HepG2 (cell line): ENCODE data around the gene MAP3K2. TPM values are rescaled to one million over a fixed set of nuclear protein-coding genes. Genes with fewer than 3 reads are reported as not detected.

Experiments used
- ARNT ChIP-seq: fragments of 450-650 bp; IDR thresholded peaks from 2 replicates; pipeline ENCODE4 v1.6.1; 2017
- ATAD3A ChIP-seq: sonication (generic); formaldehyde crosslinking; IDR thresholded peaks from 2 replicates; pipeline ENCODE4 v1.4.0; 2020; ENCODE audit warnings: missing genetic modification reagents
- BORCS8-MEF2B ChIP-seq: sonication (generic); formaldehyde crosslinking; IDR thresholded peaks from 2 replicates; pipeline ENCODE4 v1.8.0; 2022; ENCODE audit warnings: mild to moderate bottlenecking, missing genetic modification reagents
- EEA1 ChIP-seq: sonication (generic); formaldehyde crosslinking; IDR thresholded peaks from 2 replicates; pipeline ENCODE4 v1.5.1; 2020; ENCODE audit warnings: mild to moderate bottlenecking, missing genetic modification reagents, borderline replicate concordance
- HMG20B ChIP-seq: conservative IDR thresholded peaks from 2 replicates; pipeline ENCODE4 v1.6.1; 2016; ENCODE audit warnings: missing genetic modification reagents, missing compliant biosample characterization
- HOMEZ ChIP-seq: IDR thresholded peaks from 2 replicates; pipeline ENCODE4 v1.6.1; 2016; ENCODE audit warnings: low read depth
- KLF15 ChIP-seq: sonication (generic); formaldehyde crosslinking; IDR thresholded peaks from 2 replicates; pipeline ENCODE4 v1.8.1; 2023; ENCODE audit warnings: borderline replicate concordance, mild to moderate bottlenecking, inconsistent platforms, missing genetic modification reagents, mixed read lengths
- NFKBIZ ChIP-seq: IDR thresholded peaks from 2 replicates; pipeline ENCODE4 v1.6.1; 2018; ENCODE audit warnings: missing genetic modification reagents, missing compliant biosample characterization
- RCOR2 ChIP-seq: IDR thresholded peaks from 2 replicates; pipeline ENCODE4 v1.6.1; 2016; ENCODE audit warnings: missing biosample characterization, missing genetic modification reagents
- SAP130 ChIP-seq: IDR thresholded peaks from 2 replicates; pipeline ENCODE4 v1.6.1; 2016; ENCODE audit warnings: low read depth
- SMARCE1 ChIP-seq: fragments of 450-650 bp; IDR thresholded peaks from 2 replicates; pipeline ENCODE4 v1.6.1; 2017; ENCODE audit warnings: borderline replicate concordance
- SP2 ChIP-seq: sonication (generic); formaldehyde crosslinking; IDR thresholded peaks from 2 replicates; pipeline ENCODE4 v1.5.1; 2020; ENCODE audit warnings: mild to moderate bottlenecking, missing genetic modification reagents
- SPEN ChIP-seq: sonication (generic); formaldehyde crosslinking; IDR thresholded peaks from 2 replicates; pipeline ENCODE4 v1.5.1; 2020; ENCODE audit warnings: low read depth, mild to moderate bottlenecking, missing genetic modification reagents
- TBL1XR1 ChIP-seq: fragments of 150-350 bp; IDR thresholded peaks from 2 replicates; pipeline ENCODE4 v1.6.1; 2014; ENCODE audit warnings: borderline replicate concordance, low read length; ENCODE audit not compliant: partially characterized antibody
- TEAD2 ChIP-seq: sonication (generic); formaldehyde crosslinking; IDR thresholded peaks from 2 replicates; pipeline ENCODE4 v1.9.0; 2021; ENCODE audit warnings: missing genetic modification reagents
- TOE1 ChIP-seq: sonication (generic); formaldehyde crosslinking; IDR thresholded peaks from 2 replicates; pipeline ENCODE4 v1.4.0; 2020; ENCODE audit warnings: mild to moderate bottlenecking, missing genetic modification reagents
- ZMAT5 ChIP-seq: sonication (generic); formaldehyde crosslinking; IDR thresholded peaks from 2 replicates; pipeline ENCODE4 v1.5.0; 2020; ENCODE audit warnings: mild to moderate bottlenecking, low read depth, missing genetic modification reagents, borderline replicate concordance
- ZNF142 ChIP-seq: sonication (generic); formaldehyde crosslinking; IDR thresholded peaks from 2 replicates; pipeline ENCODE4 v1.4.0; 2020; ENCODE audit warnings: missing genetic modification reagents
- ZNF367 ChIP-seq: sonication (generic); formaldehyde crosslinking; IDR thresholded peaks from 2 replicates; pipeline ENCODE4 v1.4.0; 2020; ENCODE audit warnings: missing genetic modification reagents, borderline replicate concordance
- ZNF510 ChIP-seq: sonication (generic); formaldehyde crosslinking; IDR thresholded peaks from 2 replicates; pipeline ENCODE4 v1.4.0; 2020; ENCODE audit warnings: low read depth, mild to moderate bottlenecking, missing genetic modification reagents
- ZNF75D ChIP-seq: sonication (generic); formaldehyde crosslinking; IDR thresholded peaks from 2 replicates; pipeline ENCODE4 v1.8.1; 2023; ENCODE audit warnings: missing genetic modification reagents, mild to moderate bottlenecking, borderline replicate concordance
- ZNF883 ChIP-seq: sonication (generic); formaldehyde crosslinking; IDR thresholded peaks from 2 replicates; pipeline ENCODE4 v1.5.1; 2020; ENCODE audit warnings: mild to moderate bottlenecking, missing genetic modification reagents; ENCODE audit errors: not compliant biosample characterization
- ZSCAN21 ChIP-seq: sonication (generic); formaldehyde crosslinking; IDR thresholded peaks from 2 replicates; pipeline ENCODE4 v1.8.0; 2022; ENCODE audit warnings: mild to moderate bottlenecking, missing genetic modification reagents, moderate library complexity, borderline replicate concordance
- ZSCAN25 ChIP-seq: sonication (generic); formaldehyde crosslinking; IDR thresholded peaks from 2 replicates; pipeline ENCODE4 v1.8.0; 2022; ENCODE audit warnings: mild to moderate bottlenecking, missing genetic modification reagents
- polyA plus RNA-seq, 8 experiments: library from polyadenylated mRNA; depleted of rRNA in 3 of 8; stranded (reverse) in 7 of 8; unstranded in 1 of 8; fragments of >200 nt; fragmentation: Illumina TruSeq in 4 of 8; extraction: Trizol in 4 of 8; gene quantifications; 2 replicates each; pipeline versions ENCODE4 v1.2.1 to v1.2.3, GENCODE V29; 2011 to 2016; ENCODE audit warnings: low read depth in 4 of 8, missing spikeins in 1 of 8, mixed read lengths in 1 of 8; ENCODE audit not compliant: insufficient read depth in 1 of 8
- total RNA-seq, 5 experiments: library from RNA; depleted of rRNA; stranded (reverse); fragments of >200 nt; fragmentation: Illumina TruSeq; extraction: Trizol; gene quantifications; 2 replicates each; pipeline ENCODE4 v1.2.3, GENCODE V29; 2016; ENCODE audit warnings: low read depth in 1 of 5

The MAP3K2 gene
- total and polyA plus RNA-seq, 2 of the 13 experiments (the other 11 are each of a cell fraction or from before 2014, with no cell fraction given) = 12.2 to 37.2 TPM

GRCh38 chr2:127410871-127411652, 23.3 kb upstream of the MAP3K2 start (continued):
- no peak for TF ChIP-seq KLF15 (CRISPR knock-in tag)
- no peak for TF ChIP-seq SP2 (CRISPR knock-in tag)
- TF ChIP-seq NFKBIZ (CRISPR knock-in tag) = no peak
- TF ChIP-seq TEAD2 = no peak
- no peak for TF ChIP-seq BORCS8-MEF2B (CRISPR knock-in tag)
- no peak for TF ChIP-seq TBL1XR1
- TF ChIP-seq ZMAT5 = no peak
- no peak for TF ChIP-seq SPEN (CRISPR knock-in tag)
- no peak for TF ChIP-seq ZNF142 (CRISPR knock-in tag)
- no peak for TF ChIP-seq EEA1 (CRISPR knock-in tag)
- TF ChIP-seq ZNF510 (CRISPR knock-in tag) = 0 out of 2 replicates have a peak, but pooled peaks have one; percentile 27
- TF ChIP-seq HMG20B = no peak
- no peak for TF ChIP-seq ZNF883
- TF ChIP-seq ATAD3A = no peak
- no peak for TF ChIP-seq ARNT
- TF ChIP-seq HOMEZ (CRISPR knock-in tag) = no peak
- TF ChIP-seq SMARCE1 = no peak
- TF ChIP-seq ZSCAN25 (CRISPR knock-in tag) = no peak
- no peak for TF ChIP-seq ZNF75D (CRISPR knock-in tag)
- peak; percentile 71 for TF ChIP-seq SAP130 (CRISPR knock-in tag)
- no peak for TF ChIP-seq TOE1 (CRISPR knock-in tag)
- TF ChIP-seq RCOR2 (CRISPR knock-in tag) = peak; percentile 24; the same call in 1 of the 2 replicates
- TF ChIP-seq ZNF367 = no peak
- TF ChIP-seq ZSCAN21 (CRISPR knock-in tag) = no peak
